ENCODE data around the gene LONP1.

The LONP1 gene

GRCh38 chr19:5645409-5645808, 74.5 kb downstream of the LONP1 start:
- H3K27ac ChIP-seq (ENCODE audit: extremely low read depth, low read depth, low read length) = no peak overlapping the region
- no peaks in the 10 kb centered on the region for H3K9me3 ChIP-seq (ENCODE audit: control insufficient read depth, insufficient read depth, low read depth, low read length)
- H3K36me3 ChIP-seq (ENCODE audit: control insufficient read depth in 2 of 2, insufficient read depth in 1 of 2, low read length in 2 of 2) = peaks cover 29 to 89% of the 10 kb centered on the region in 2 experiments
- no peak overlapping the region for H3K4me3 ChIP-seq (ENCODE audit: low read depth, low read length)
- no peaks in the 10 kb centered on the region for H3K4me1 ChIP-seq (ENCODE audit: control insufficient read depth, insufficient read depth, low read length)
- POLR2A ChIA-PET = no interaction called here
- CTCF ChIA-PET = interaction anchor here (0.6 kb wide), 2 partner anchors 46 to 142 kb away, joined by 3 to 4 read pairs; no protein-coding TSS in a partner anchor
- TF ChIP-seq ZNF747 (tag by site-specific recombination; IDR thresholded peaks at IDR 0.05) = no peak
- no peak for TF ChIP-seq ZNF266 (tag by site-specific recombination; IDR thresholded peaks at IDR 0.05; ENCODE audit: low read depth)
- no peak for TF ChIP-seq ZNF416 (tag by site-specific recombination; IDR thresholded peaks at IDR 0.05)
- no peak for TF ChIP-seq ZNF623 (tag by site-specific recombination; IDR thresholded peaks at IDR 0.05)
- no peak for TF ChIP-seq ZBTB8A (tag by site-specific recombination; IDR thresholded peaks at IDR 0.05)
- no peak for TF ChIP-seq ZBTB44 (tag by site-specific recombination; IDR thresholded peaks at IDR 0.05)
- TF ChIP-seq ZNF544 (tag by site-specific recombination; IDR thresholded peaks at IDR 0.05) = no peak
- TF ChIP-seq ZNF510 (tag by site-specific recombination; IDR thresholded peaks at IDR 0.05; ENCODE audit: insufficient replicate concordance) = no peak
- no peak for TF ChIP-seq ZNF174 (tag by site-specific recombination; IDR thresholded peaks at IDR 0.05)
- no peak for TF ChIP-seq ZBTB20 (tag by site-specific recombination; IDR thresholded peaks at IDR 0.05)
- TF ChIP-seq CTCF (tag by site-specific recombination; IDR thresholded peaks at IDR 0.05) = no peak
- no peak for TF ChIP-seq ZNF132 (tag by site-specific recombination; IDR thresholded peaks at IDR 0.05; ENCODE audit: borderline replicate concordance)
- no peak for TF ChIP-seq ZNF791 (tag by site-specific recombination; IDR thresholded peaks at IDR 0.05)
- TF ChIP-seq ZNF366 (tag by site-specific recombination; conservative IDR thresholded peaks at IDR 0.05) = no peak
- TF ChIP-seq ZNF248 (tag by site-specific recombination; IDR thresholded peaks at IDR 0.05) = no peak
- no peak for TF ChIP-seq ZNF704 (tag by site-specific recombination; IDR thresholded peaks at IDR 0.05)
- TF ChIP-seq ZSCAN5A (tag by site-specific recombination; IDR thresholded peaks at IDR 0.05) = no peak
- no peak for TF ChIP-seq ZNF169 (tag by site-specific recombination; IDR thresholded peaks at IDR 0.05)

GRCh38 chr19:5644037-5644436, 75.9 kb downstream of the LONP1 start:
- H3K4me1 ChIP-seq (ENCODE audit: control insufficient read depth, insufficient read depth, low read length) = no peaks in the 10 kb centered on the region
- H3K27ac ChIP-seq (ENCODE audit: extremely low read depth, low read depth, low read length) = no peak overlapping the region
- H3K36me3 ChIP-seq (ENCODE audit: control insufficient read depth in 2 of 2, insufficient read depth in 1 of 2, low read length in 2 of 2) = peaks cover 31 to 79% of the 10 kb centered on the region in 2 experiments
- H3K4me3 ChIP-seq (ENCODE audit: low read depth, low read length) = no peak overlapping the region
- POLR2A ChIA-PET = no interaction called here
- CTCF ChIA-PET = interaction anchor here (0.8 kb wide), 1 partner anchor 43 kb away, joined by 6 read pairs; no protein-coding TSS in a partner anchor
- H3K9me3 ChIP-seq (ENCODE audit: control insufficient read depth, insufficient read depth, low read depth, low read length) = no peaks in the 10 kb centered on the region
- TF ChIP-seq ZNF16 (tag by site-specific recombination; IDR thresholded peaks at IDR 0.05; ENCODE audit: low read depth) = no peak
- TF ChIP-seq ZEB2 (tag by site-specific recombination; IDR thresholded peaks at IDR 0.05) = no peak
- TF ChIP-seq ZNF571 (tag by site-specific recombination; IDR thresholded peaks at IDR 0.05) = no peak
- TF ChIP-seq ZNF692 (tag by site-specific recombination; IDR thresholded peaks at IDR 0.05) = no peak
- TF ChIP-seq ZBTB8A (tag by site-specific recombination; IDR thresholded peaks at IDR 0.05) = no peak
- no peak for TF ChIP-seq GFI1B (tag by site-specific recombination; IDR thresholded peaks at IDR 0.05)
